ENCODE measurements around the gene MAGI2.

Gene MAGI2

GRCh38 chr7:79227044-79227443 lies 226.4 kb downstream of the MAGI2 start:
- Mint-ChIP-seq H3K4me1 (ENCODE audit: low read depth in 2 of 2) (no peaks in the 10 kb centered on the region), H3K36me3 (ENCODE audit: insufficient read depth) (no peaks in the 10 kb centered on the region), H3K4me3 (no peak overlapping the region), H3K27ac (no peak overlapping the region), H3K9me3 (peaks cover 0 to 3% of the 10 kb centered on the region in 2 donors), H3K27me3 (no peaks in the 10 kb centered on the region)
- DNase-seq, result no peak
- ATAC-seq (replicated peaks), result no peak

GRCh38 chr7:79221211-79221610 lies 232.3 kb downstream of the MAGI2 start:
- no peaks in the 10 kb centered on the region for H3K27me3 Mint-ChIP-seq
- ATAC-seq (replicated peaks), result no peak
- no peak overlapping the region for H3K27ac Mint-ChIP-seq
- no peaks in the 10 kb centered on the region for H3K4me1 Mint-ChIP-seq (ENCODE audit: low read depth in 2 of 2)
- H3K36me3 Mint-ChIP-seq (ENCODE audit: insufficient read depth), result no peaks in the 10 kb centered on the region
- H3K9me3 Mint-ChIP-seq, result peaks cover 5 to 6% of the 10 kb centered on the region in 2 donors
- H3K4me3 Mint-ChIP-seq, result no peak overlapping the region
- DNase-seq, result no peak

GRCh38 chr7:79217976-79218626 lies 235.4 kb downstream of the MAGI2 start:
- peaks cover 4 to 14% of the 10 kb centered on the region in 2 donors for H3K9me3 Mint-ChIP-seq
- DNase-seq, result no peak
- H3K4me1 Mint-ChIP-seq (ENCODE audit: low read depth in 2 of 2), result no peaks in the 10 kb centered on the region
- no peaks in the 10 kb centered on the region for H3K36me3 Mint-ChIP-seq (ENCODE audit: insufficient read depth)
- no peak overlapping the region for H3K4me3 Mint-ChIP-seq
- no peak overlapping the region for H3K27ac Mint-ChIP-seq
- ATAC-seq (replicated peaks), result no peak
- no peaks in the 10 kb centered on the region for H3K27me3 Mint-ChIP-seq

DNA sequence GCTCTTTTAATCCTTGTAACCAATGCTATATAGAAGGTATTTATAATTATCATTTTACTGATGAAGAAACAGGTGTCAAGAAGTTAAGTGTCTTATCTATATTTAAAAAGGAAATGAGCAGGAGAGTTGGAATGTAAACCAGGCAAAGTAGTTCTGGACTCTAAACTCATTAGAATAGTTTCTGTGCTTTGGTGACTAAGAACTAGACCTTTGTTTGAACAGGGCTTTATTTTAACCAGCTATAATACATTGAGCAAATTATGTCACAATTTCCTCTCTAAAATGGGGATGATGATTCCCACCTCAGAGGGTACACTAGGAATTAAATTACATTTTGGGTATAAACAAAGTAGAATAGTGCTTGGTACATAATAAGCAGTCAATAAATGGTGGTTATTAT lies 236.0 kb downstream of the MAGI2 start:
- Mint-ChIP-seq H3K4me1 (ENCODE audit: low read depth in 2 of 2) (no peaks in the 10 kb centered on the region), H3K4me3 (no peak overlapping the region), H3K27ac (no peak overlapping the region), H3K9me3 (peaks cover 4 to 14% of the 10 kb centered on the region in 2 donors), H3K36me3 (ENCODE audit: insufficient read depth) (no peaks in the 10 kb centered on the region), H3K27me3 (no peaks in the 10 kb centered on the region)
- DNase-seq (no peak), ATAC-seq (replicated peaks) (no peak)

DNA sequence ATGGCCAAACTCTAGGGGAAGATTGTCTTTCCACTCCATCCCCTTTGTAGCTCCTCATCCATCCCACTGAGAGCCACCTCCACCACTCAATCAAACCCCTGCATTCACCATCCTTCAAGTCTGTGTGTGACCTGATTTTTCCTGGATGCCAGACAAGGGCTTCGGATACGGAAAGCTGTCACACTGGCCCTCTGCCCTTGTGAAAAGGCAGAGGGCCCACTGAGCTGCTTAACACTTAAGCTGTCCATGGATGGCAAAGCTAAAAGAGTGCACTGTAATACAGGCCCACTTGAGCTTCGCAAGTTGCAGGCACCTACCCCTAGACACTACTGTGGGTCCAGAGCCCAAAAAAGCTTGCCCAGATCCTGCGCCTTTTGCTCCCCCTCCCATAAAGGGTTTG lies 237.2 kb downstream of the MAGI2 start:
- H3K4me3 Mint-ChIP-seq, result no peak overlapping the region
- no peak overlapping the region for H3K27ac Mint-ChIP-seq
- peaks cover 4 to 14% of the 10 kb centered on the region in 2 donors for H3K9me3 Mint-ChIP-seq
- H3K4me1 Mint-ChIP-seq (ENCODE audit: low read depth in 2 of 2), result no peaks in the 10 kb centered on the region
- no peak for ATAC-seq (replicated peaks)
- DNase-seq, result no peak
- no peaks in the 10 kb centered on the region for H3K27me3 Mint-ChIP-seq
- no peaks in the 10 kb centered on the region for H3K36me3 Mint-ChIP-seq (ENCODE audit: insufficient read depth)

GRCh38 chr7:79212334-79212733 lies 241.1 kb downstream of the MAGI2 start:
- Mint-ChIP-seq H3K36me3 (ENCODE audit: insufficient read depth) (no peaks in the 10 kb centered on the region), H3K27me3 (no peaks in the 10 kb centered on the region), H3K9me3 (peaks cover 8 to 9% of the 10 kb centered on the region in 2 donors), H3K4me3 (no peak overlapping the region), H3K4me1 (ENCODE audit: low read depth in 2 of 2) (no peaks in the 10 kb centered on the region), H3K27ac (no peak overlapping the region)
- ATAC-seq (replicated peaks) (no peak), DNase-seq (no peak)

- DNase-seq (no peak), ATAC-seq (replicated peaks) (no peak)
- H3K4me3 Mint-ChIP-seq, result no peak overlapping the region
- no peaks in the 10 kb centered on the region for H3K36me3 Mint-ChIP-seq (ENCODE audit: insufficient read depth)
- peaks cover 8 to 9% of the 10 kb centered on the region in 2 donors for H3K9me3 Mint-ChIP-seq
- H3K27ac Mint-ChIP-seq, result no peak overlapping the region
- no peaks in the 10 kb centered on the region for H3K27me3 Mint-ChIP-seq
- no peaks in the 10 kb centered on the region for H3K4me1 Mint-ChIP-seq (ENCODE audit: low read depth in 2 of 2)
These were observed 241.7 kb downstream of the MAGI2 start for GRCh38 chr7:79211724-79212123.

- H3K4me1 Mint-ChIP-seq (ENCODE audit: low read depth in 2 of 2), result no peaks in the 10 kb centered on the region
- no peak for DNase-seq
- no peaks in the 10 kb centered on the region for H3K36me3 Mint-ChIP-seq (ENCODE audit: insufficient read depth)
These were observed 253.5 kb downstream of the MAGI2 start for GRCh38 chr7:79199961-79200360.

GRCh38 chr7:79199266-79199665 lies 254.2 kb downstream of the MAGI2 start:
- DNase-seq (no peak), ATAC-seq (replicated peaks) (no peak)
- H3K36me3 Mint-ChIP-seq (ENCODE audit: insufficient read depth), result no peaks in the 10 kb centered on the region
- no peaks in the 10 kb centered on the region for H3K27me3 Mint-ChIP-seq
- no peak overlapping the region for H3K4me3 Mint-ChIP-seq
- H3K4me1 Mint-ChIP-seq (ENCODE audit: low read depth in 2 of 2), result no peaks in the 10 kb centered on the region
- H3K9me3 Mint-ChIP-seq, result peaks cover 0 to 3% of the 10 kb centered on the region in 2 donors
- H3K27ac Mint-ChIP-seq, result no peak overlapping the region

More at GRCh38 chr7:79199961-79200360, 253.5 kb downstream of the MAGI2 start:
- no peaks in the 10 kb centered on the region for H3K27me3 Mint-ChIP-seq
- H3K4me3 Mint-ChIP-seq, result no peak overlapping the region
- ATAC-seq (replicated peaks), result no peak
- peaks cover 3 to 5% of the 10 kb centered on the region in 2 donors for H3K9me3 Mint-ChIP-seq
- H3K27ac Mint-ChIP-seq, result no peak overlapping the region

- H3K36me3 Mint-ChIP-seq (ENCODE audit: insufficient read depth), result no peaks in the 10 kb centered on the region
- DNase-seq (no peak), ATAC-seq (replicated peaks) (no peak)
- H3K27ac Mint-ChIP-seq, result no peak overlapping the region
- H3K9me3 Mint-ChIP-seq, result peaks cover 6 to 16% of the 10 kb centered on the region in 2 donors
- no peaks in the 10 kb centered on the region for H3K27me3 Mint-ChIP-seq
- H3K4me1 Mint-ChIP-seq (ENCODE audit: low read depth in 2 of 2), result no peaks in the 10 kb centered on the region
- H3K4me3 Mint-ChIP-seq, result no peak overlapping the region
These were observed 267.9 kb downstream of the MAGI2 start for GRCh38 chr7:79185605-79186004.

GRCh38 chr7:79182283-79182682 lies 271.2 kb downstream of the MAGI2 start:
- ATAC-seq (replicated peaks), result no peak

GRCh38 chr7:79180533-79180932 lies 272.9 kb downstream of the MAGI2 start:
- H3K9me3 Mint-ChIP-seq, result peaks cover 12 to 21% of the 10 kb centered on the region in 2 donors
- H3K27ac Mint-ChIP-seq, result no peak overlapping the region
- no peaks in the 10 kb centered on the region for H3K4me1 Mint-ChIP-seq (ENCODE audit: low read depth in 2 of 2)
- ATAC-seq (replicated peaks) (no peak), DNase-seq (no peak)
- H3K4me3 Mint-ChIP-seq, result no peak overlapping the region
- H3K36me3 Mint-ChIP-seq (ENCODE audit: insufficient read depth), result no peaks in the 10 kb centered on the region
- no peaks in the 10 kb centered on the region for H3K27me3 Mint-ChIP-seq

More at GRCh38 chr7:79182283-79182682, 271.2 kb downstream of the MAGI2 start:
- no peak for DNase-seq
- H3K4me3 Mint-ChIP-seq, result no peak overlapping the region
- no peaks in the 10 kb centered on the region for H3K4me1 Mint-ChIP-seq (ENCODE audit: low read depth in 2 of 2)
- H3K36me3 Mint-ChIP-seq (ENCODE audit: insufficient read depth), result no peaks in the 10 kb centered on the region
- H3K27ac Mint-ChIP-seq, result no peak overlapping the region
- peaks cover 12 to 21% of the 10 kb centered on the region in 2 donors for H3K9me3 Mint-ChIP-seq
- H3K27me3 Mint-ChIP-seq, result no peaks in the 10 kb centered on the region

DNA sequence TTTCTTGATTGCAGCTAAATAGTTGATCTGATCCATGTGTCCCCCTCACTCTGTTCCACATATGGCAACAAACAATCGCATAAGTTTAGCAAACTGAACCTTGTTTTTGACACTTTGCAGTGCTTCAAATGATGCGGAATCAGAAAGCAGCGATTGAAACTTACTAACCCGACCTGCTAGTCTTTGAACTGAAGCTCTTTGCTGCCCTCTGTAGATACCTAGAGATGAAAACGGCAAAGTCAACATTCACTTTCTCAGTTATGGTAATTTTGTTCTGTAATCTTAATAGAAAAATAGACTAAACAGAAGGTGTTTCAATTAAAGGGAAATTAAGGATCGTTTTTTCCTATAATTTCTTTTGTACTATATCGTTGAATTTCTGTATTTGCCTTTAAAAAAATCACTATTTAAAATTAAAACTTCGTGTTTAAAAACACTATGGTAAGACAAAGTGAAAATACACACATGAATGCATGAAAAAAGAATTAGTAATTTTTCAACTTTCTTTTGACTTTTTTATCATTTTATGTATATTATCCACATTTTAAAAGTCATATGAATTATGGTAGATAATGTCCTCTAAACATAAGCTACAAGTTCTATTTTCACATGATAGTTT lies 276.5 kb downstream of the MAGI2 start:
- H3K27ac Mint-ChIP-seq, result no peak overlapping the region
- DNase-seq (no peak), ATAC-seq (replicated peaks) (no peak)
- peaks cover 10 to 17% of the 10 kb centered on the region in 2 donors for H3K9me3 Mint-ChIP-seq
- H3K4me3 Mint-ChIP-seq, result no peak overlapping the region
- no peaks in the 10 kb centered on the region for H3K27me3 Mint-ChIP-seq
- H3K4me1 Mint-ChIP-seq (ENCODE audit: low read depth in 2 of 2), result no peaks in the 10 kb centered on the region
- no peaks in the 10 kb centered on the region for H3K36me3 Mint-ChIP-seq (ENCODE audit: insufficient read depth)

DNA sequence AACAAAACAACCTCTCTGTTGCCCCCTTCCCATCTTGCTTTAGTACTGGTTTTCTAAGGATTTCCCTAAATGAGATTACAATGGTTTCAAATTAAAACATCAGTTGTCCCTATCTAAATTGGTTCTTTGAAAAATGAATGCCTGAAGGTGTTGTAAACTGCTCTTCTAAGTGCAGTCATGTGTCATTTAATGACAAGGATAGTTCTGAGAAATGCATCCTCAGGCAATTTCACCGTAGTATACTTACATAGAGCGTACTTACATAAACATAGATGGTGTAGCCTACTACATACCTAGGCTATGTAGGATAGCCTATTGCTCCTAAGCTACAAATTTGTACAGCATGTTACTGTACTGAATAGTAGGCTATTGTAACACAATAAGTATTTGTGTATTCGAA lies 278.1 kb downstream of the MAGI2 start:
- DNase-seq (no peak), ATAC-seq (replicated peaks) (no peak)
- Mint-ChIP-seq H3K36me3 (ENCODE audit: insufficient read depth) (no peaks in the 10 kb centered on the region), H3K27me3 (no peaks in the 10 kb centered on the region), H3K4me1 (ENCODE audit: low read depth in 2 of 2) (no peaks in the 10 kb centered on the region), H3K9me3 (peaks cover 3 to 4% of the 10 kb centered on the region in 2 donors), H3K27ac (no peak overlapping the region), H3K4me3 (no peak overlapping the region)

Data from effector memory CD8-positive, alpha-beta T cell (primary cell).